Measurements from ENCODE around the gene ATP13A4.

Gene ATP13A4

DNA sequence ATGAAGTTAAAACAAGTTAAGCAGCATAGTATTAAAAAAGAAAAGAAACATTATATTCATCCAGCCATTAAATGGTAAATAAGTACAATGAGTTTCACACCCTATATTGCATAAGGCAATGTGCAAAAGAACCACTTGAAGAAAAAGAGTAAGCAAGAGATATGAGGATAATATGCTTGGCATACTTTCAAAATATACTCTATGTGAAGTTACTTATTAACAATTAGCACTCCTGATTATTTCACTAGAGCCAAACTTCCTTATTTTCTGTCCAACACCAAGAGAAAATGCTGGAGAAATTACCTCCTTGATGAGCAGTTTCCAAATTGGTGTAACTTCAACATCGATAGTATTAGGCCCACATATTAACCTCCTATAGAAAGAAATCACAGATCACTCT lies 63.7 kb downstream of the ATP13A4 start:
- DNase-seq (ENCODE audit: low read depth): no peak

DNA sequence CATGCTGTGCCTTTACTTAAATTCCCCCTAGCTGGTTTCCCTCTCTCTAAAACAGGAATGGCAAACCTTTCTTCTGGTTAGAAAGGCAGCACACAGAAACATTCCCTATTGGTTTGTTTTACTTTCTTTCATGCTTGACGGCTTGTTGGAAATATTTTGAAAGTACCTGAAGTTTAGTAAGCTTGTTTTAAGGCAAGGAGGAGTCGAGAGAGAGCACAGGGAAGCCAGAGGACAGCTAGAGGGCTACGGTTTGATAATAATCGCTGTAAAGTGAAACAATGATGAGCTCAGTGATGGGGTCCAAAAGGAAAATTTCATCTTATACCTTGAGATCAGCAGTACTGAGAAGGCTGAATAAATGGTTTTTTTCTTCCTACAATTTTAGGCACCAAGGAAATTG lies 64.1 kb downstream of the ATP13A4 start:
- DNase-seq (ENCODE audit: low read depth): no peak

DNA sequence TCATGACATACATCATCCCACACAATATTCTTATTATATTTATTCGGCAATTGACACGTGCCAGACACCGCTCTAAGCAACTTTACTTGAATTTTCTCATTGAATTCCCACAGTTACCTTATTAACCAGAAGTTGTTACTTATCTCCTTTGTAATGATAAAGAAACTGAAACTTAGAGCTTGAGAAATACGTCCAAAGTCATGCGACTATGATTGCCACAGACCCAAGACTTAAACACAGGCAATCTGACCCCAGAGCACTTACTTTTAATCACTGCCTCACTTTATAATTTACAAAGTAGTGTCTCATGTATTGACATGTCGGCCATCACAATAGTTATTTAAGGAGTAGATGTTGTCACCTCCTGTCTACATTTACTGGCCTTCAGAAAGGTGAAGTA lies 64.7 kb downstream of the ATP13A4 start:
- no peak for DNase-seq (ENCODE audit: low read depth)

DNA sequence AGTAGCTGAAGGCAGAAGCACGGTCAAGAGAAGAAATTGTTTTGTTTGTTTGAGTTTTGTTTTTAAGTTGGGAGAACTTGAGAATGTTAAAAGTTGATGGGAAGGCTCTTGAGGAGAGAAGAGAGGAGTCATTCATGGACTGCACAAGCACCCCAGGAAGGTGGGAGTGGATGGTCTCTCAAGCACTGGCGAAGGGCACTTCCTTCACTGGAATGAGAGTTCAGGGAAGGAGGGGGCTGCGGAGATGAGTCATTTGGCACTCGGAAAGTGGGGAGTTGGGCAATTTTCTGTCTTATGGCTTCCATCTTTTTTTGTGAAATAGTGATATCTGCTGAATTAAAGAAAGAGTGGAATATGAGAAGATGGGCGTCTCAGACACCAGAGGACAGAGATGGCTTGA lies 66.0 kb downstream of the ATP13A4 start:
- no peak for DNase-seq (ENCODE audit: low read depth)

DNA sequence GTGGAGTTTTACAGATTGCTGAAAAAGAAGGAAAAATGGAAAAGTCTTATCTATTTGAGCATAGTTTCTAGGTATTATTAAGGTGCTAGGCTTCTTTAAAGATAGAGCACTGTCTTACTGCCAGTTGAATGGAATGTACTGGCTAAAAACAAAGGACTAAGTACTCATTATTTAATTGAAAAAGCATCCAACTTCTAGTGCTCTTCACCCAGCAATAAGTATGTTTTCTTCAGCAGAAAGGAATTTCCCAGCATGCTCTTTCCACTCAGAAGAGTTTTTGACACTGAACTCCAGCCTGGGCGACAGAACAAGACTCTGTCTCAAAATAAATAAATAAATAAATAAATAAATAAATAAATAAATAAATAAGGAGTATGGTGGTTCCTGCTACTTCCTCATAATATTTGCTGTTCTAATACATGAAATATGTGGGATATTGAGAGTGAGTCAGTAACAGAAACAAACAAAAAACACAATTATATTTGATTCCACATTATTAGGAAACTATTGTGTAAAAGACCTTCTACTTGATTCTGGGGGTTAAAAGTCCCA lies 70.6 kb downstream of the ATP13A4 start:
- DNase-seq (ENCODE audit: low read depth): no peak

DNA sequence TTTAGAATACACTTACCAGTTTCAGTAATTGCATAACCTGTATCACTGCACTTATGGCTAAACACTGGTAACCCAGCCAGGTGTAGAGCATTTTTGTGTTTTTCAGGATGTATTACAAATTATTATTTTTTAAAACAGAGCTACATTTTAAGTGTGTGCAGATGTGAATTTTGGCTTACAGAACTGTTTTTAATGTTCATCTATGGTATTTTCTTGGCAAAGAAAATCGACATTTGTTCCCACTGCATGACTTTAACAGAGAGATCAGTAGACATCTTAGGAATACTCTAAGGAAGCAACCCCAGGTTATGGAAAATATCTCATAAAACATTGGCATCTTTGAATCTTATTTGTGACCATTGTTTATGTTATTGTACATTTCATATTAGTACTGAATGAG lies 73.3 kb downstream of the ATP13A4 start:
- no peak for DNase-seq (ENCODE audit: low read depth)

DNA sequence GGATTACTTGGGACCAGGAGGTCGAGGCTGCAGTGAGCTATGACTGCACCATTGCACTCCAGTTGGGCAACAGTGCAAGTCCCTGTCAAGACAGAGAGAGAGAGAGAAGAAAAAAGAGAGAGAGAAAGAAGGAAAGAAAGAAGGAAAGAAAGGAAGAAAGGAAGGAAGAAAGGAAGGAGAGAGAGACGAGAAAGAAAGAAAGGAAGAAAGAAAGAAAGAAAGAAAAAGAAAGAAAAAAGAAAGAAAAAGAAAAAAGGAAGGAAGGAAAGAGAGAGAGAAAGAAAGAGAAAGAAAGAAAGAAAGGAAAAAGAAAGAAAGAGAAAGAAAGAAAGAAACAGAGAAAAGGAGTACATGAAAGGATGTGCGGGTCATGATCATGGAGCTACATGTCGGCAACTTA lies 80.2 kb downstream of the ATP13A4 start:
- DNase-seq (ENCODE audit: low read depth): no peak

DNA sequence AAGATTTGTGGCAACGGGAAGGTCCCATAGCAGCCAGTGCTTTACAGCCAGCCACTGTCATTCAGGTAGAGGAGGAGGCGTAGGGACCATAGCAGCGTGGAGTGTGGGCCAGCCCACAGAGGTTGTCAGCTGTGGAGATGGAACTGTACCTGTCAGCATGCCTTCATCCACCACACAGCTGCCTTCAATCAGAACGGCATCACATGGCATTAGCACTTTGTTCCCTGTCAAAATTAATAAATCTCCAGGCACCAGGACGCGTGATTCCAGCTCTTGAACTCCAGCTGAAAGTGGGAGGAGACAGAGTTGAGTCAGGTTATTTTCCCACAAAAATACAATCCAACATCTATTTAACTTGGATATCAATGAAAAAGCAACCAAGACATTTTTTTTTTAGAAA lies 84.0 kb downstream of the ATP13A4 start:
- no peak for DNase-seq (ENCODE audit: low read depth)

DNA sequence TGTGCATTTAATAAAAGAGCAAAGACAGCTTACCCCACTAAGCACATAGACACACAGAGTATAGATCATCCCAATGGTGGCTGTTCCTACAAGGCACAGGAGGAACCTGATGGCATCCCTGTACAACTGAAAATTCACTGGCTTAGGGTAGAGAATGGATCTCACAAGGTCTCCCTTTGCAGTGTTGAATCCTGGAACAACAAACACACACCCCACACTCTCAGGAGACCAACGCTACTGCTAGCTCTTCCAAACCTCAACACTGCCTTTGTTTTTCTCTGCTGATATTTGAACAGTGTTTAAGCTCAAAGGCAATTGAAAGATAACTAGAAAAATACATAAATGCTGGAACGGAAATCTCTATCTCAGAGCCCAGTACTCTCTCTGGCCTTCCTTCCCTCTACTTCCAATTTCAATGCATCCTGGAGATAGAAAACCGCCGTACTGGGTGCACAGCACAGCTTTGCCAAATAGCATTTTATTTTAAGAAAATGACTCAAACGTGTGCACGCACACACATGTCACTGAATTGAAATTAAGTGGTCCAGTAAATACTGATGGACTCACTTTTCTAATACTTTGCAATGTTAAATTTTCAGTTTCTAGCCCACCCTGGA lies 88.6 kb downstream of the ATP13A4 start:
- no peak for DNase-seq (ENCODE audit: low read depth)

DNA sequence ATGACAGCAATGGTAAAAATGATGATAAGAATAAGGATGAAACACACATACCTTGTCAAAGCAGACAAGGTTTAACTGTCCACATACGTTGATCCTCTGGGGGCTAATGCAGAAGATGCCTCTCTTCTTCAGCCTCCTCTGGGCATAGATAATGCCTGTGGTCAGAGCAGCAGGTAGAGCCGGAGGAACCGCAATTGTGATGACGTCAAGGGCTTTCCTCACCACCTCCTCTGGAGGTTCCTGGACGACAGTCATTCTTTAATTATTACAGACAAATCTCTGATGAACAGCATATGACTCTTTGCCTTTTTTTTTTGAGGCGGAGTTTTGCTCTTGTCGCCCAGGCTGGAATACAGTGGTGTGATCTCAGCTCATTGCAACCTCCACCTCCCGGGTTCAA lies 89.8 kb downstream of the ATP13A4 start:
- no peak for DNase-seq (ENCODE audit: low read depth)

DNA sequence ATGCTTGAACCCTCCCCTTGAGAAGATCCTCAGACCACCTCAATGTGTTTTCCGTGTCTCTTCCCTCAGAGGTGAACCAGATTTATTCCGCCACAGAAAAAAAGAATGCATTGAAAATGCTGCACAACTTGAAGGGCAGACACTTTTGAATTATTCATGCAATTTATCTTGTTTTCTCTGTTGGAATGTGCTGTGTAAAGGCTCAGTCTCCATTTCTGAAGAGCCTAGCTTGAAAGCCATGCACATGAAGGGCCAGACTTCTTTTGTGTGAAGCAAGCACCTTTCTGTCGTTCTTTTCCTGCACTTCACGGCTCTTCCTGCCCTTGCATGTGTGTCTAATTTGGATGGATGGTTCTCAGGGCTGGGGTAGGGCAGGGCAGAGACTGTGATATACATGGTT lies 97.2 kb downstream of the ATP13A4 start:
- DNase-seq (ENCODE audit: low read depth): no peak

DNA sequence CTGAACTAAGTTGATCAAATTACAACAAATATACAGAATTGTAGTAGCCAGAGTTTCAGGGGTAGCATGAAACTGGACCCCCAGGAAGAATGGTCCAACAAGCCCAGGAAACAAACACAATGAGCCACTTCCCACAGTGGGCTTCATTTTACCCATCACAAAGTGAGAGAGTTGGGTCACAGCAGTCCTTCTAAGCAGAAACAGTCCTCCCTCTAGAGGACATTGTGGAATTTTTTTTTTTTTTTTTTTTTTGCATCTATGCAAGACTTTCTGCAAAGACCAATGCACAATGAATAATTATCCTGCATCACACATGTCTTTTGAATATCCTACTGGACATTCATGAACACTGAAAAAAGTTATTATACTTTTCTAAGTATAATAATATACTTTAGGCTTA lies 102.4 kb downstream of the ATP13A4 start:
- no peak for DNase-seq (ENCODE audit: low read depth)

DNA sequence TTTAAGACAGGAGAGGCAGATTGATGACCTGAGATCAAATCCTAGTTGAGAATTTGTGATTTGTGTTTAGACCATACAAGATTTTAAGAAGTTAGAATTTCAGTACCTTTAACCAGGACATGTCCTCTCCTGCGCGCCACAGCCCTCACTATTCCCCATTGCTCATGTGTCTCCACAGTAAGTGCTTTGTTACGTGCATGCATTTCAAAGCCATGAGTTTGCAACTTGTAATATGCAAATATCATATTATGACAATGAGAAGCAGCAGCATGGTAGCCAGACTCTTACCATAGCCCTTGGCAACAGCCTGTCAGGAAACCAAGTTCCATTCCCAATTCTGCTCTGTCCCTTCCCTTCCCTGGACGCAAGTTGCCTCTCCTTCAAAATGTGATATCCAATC lies 102.8 kb downstream of the ATP13A4 start:
- no peak for DNase-seq (ENCODE audit: low read depth)

DNA sequence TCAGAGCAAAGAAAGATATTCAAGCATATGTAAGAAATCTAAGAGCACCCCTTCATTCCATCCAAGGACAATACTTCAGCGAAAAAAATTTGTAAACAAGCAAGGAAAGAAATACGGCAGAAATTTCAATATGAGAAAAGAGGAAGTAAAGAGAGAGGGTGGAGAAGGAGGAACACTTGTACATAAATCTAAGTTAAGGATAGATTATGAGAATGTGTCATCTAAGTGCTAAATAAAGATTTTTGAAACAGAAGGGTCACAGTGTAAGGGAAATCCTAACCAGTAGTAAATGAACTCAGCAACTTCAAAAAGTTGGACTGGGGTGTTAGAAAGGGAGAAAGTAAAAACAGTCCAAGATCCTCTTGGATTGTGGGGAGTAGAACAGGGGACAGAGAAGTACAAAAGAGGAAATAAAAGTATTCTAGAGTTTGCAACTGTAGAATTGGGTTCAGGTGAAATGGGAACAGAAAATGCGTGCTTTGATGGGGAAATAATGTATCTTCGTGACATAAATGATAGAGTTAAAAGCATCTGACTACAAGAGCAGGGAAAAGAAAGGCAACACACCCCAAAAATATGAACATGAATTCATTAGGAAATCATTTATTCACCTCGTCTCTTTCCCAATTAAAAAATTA lies 107.6 kb downstream of the ATP13A4 start:
- no peak for DNase-seq (ENCODE audit: low read depth)

DNA sequence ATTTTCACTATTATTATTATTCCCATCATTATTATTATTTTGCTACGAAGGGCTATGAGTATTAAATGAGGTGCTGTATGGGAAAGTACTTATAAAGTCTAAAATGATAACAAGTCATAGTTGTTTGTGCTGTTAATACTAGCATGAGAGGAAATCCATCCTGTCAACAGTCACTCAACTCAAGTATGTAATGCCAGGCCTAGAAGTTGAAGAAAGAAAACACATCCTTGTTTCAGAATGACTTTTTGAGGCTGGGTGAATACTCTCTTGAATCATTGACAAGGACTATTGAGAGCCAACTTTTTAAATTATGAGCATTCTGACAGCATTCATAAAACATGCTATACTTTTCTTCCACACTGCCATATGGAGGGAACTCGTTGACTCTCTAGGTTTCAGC lies 115.3 kb downstream of the ATP13A4 start:
- no peak for DNase-seq (ENCODE audit: low read depth)

DNA sequence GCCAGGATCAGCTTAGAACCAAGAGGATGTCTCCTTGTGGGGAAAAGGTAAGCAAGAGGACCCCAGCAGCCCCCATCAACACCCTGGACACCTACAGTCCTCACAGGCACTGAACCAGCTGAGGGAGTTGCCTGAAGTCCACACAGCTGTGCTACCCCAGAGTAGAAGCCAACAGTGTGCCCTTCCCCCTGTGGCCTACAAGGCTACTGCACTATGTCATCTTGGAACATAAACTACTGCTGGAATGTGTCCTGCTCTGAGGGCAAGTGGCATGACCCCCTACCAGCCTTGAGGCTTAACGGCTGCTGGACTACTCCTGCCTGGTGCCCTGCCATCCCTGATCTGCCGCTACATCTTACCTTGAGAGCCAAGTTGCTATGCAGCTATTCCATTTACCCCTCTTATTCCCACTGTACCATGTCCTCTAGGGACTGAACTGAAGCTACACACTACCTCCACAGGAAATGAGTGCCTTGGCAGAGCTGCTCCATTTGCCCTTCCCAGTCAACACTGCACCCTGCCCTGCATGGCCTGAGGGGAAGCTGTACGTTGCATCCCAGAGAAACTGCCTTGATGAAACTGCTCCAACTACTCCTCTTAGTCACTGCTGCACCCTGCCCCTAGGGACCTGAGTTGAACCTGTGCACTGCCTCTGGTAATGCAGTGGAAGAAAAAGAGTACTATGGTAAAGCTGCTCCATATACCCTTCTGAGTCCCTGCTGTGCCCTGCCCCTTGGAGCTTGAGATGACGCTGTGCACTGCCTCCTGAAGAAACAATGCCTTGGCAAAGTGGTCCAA lies 135.9 kb downstream of the ATP13A4 start:
- no peak for DNase-seq (ENCODE audit: low read depth)

DNA sequence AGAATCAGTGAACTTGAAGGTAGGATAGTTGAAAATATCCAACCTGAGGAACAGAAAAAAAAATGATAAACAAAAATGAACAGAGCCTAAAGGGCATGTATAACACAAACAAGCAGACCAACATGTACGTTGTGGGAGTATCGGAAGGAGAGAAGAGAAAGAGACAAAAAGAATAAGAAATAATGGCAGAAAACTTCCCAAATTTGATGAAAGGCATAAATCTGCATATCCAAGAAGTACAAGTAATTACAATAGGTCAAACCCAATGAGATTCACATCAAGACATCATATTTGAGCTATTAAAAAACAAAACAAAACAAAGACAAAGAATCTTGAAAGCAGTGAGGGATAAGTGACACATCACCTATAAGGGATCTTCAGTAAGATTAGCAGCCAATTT lies 138.1 kb downstream of the ATP13A4 start:
- DNase-seq (ENCODE audit: low read depth): no peak

DNA sequence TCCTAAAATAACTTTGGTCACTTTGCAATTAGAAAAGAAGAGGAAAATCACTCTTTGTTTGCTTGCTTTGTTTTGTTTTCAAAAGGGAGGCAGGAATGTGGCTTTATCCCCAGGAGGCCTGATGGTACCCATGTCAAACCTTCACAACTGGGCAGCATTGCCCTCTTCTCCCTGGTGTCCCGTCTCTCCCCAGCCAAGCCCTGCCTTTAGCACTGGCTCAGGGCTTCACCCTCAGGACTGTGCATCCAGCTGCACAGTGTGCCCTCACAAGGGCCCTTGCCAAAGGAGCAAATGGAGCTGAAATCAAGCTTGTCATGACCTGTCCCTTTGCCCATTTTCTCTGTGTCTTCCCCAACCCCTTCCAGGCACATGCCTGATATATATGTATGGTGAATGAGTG lies 147.0 kb downstream of the ATP13A4 start:
- no peak for DNase-seq (ENCODE audit: low read depth)

DNA sequence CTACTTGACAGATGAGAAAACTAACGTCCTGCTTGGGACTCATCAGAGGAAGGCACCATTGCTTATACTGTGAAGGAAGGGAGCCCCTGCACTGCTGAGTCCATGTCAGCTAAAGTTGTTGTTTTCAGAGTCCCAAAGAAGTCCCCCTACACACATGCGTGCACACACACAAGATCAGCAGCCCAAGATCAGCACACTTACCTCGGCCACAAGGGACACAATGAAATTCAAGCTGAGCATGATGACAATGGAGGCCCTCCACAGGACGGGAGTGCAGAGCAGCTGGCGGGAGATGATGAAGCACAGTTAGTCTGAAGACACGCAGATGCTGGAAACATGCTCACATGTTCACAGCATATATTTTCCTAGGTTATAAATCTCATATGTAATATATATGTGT lies 147.6 kb downstream of the ATP13A4 start:
- DNase-seq (ENCODE audit: low read depth): no peak

DNA sequence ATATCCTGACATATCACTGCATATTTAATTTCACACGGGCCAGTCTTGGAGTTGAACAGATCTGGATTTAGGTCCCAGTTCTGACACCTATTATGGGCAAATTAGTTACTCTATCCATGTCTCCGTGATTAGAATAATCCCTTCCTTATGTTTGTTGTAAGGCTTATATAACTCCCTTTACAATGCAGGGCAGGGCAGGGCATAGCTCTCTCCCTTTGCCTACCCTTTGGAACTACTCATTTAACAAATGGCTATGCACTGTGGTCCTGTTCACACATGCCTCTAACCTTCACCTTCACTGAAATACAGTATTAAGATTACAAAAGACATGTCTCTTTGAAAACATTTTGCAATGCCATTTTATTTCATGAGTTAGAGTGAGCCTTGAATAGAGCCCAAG lies 151.4 kb downstream of the ATP13A4 start:
- no peak for DNase-seq (ENCODE audit: low read depth)

DNA sequence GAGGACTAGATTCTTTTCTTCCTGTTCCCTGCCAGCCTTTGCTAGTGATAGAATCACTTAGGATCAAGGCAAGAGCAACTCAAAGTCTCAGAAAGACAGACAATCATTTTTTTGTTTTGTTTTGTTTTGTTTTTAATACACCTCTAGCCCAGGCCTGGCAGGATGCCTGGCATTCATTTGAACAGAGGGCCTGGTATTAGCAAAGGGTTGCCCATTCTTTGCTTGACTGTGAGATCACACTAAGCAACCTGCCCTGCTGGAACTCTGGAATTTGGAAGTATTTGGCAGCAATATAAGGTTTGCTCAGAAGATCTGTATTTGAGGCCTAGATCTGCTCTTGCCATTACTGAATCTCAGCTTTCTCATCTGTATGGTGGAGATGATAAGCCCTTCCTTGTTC lies 154.4 kb downstream of the ATP13A4 start:
- DNase-seq (ENCODE audit: low read depth): no peak

DNA sequence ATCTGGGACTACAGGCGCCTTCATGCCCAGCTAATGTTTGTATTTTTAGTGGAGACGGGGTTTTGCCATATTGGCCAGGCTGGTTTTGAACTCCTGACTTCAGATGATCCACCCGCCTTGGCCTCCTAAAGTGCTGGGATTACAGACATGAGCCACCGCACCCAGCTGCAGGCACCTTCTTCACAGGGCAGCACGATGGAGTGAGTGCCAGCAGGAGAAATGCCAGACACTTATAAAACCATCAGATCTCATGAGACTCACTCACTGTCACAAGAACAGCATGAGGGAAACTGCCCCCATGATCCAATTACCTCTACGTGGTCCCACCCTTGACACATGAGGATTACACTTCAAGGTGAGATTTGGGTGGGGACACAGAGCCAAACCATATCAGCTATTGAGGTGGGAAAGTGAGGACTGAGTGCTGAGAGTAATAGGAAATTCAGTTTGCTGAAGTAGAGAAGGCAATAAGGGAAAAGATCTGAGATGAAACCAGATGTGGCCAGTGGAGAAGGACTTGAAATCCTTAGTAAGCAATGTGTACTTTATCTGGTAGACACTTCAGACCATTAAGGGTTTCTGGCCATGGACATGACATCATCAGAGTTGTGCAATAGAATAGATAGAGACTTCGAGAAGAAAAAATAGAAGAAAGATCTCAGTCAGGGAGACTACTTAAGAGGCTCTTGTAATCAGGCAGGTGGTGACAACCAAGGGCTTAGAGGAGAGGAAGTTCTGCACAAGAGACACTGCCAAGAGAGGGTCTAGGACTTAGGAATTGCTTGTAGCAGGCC lies 158.0 kb downstream of the ATP13A4 start:
- no peak for DNase-seq (ENCODE audit: low read depth)

All from fibroblast of the conjunctiva (primary cell).